ENCODE results near the gene EAF2.

DNA sequence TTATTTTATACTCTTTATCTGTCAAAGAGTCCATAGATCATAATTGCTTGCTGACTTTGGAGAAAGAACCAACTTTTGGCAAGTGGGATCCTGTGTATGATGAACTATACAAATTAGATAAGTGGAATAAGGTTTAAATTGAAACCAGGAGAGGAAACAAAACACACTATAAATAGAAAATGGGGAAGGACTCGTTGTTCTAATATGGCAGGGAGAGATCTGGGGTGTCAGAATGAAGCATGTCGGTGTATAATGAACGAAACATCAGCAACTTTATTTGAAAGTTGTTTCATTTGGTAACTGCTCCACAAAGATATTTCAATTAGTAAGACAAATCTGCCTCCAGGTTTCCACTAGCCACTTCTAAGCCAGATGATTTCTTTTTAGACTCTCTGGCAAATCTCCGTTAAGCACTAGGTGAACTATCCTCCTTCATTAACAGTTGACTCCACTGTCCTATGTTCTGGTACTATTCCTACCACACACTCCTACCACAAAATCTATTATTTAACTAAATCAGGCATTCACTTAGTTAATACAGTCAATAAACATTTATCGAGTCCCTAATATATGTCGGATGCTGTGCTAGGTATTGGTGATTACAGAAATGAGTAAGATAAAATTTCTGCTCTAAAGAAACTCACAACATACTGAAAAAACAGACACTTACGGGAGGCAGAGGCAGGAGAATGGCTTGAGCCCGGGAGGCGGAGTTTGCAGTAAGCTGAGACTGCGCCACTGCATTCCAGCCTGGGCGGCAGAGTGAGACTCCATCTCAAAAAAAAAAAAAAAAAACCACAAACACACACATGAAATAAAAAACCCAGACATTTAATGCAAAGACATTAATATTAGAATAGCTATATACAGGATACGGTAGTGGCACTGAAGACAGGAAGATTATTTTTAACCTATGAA is 79.3 kb downstream of the EAF2 start:
- no peak for TF ChIP-seq ZNF589 (CRISPR knock-in tag; conservative IDR thresholded peaks at IDR 0.05)
- no peak for TF ChIP-seq FOXA3 (CRISPR knock-in tag; IDR thresholded peaks at IDR 0.05)
- TF ChIP-seq, protein P1, sequence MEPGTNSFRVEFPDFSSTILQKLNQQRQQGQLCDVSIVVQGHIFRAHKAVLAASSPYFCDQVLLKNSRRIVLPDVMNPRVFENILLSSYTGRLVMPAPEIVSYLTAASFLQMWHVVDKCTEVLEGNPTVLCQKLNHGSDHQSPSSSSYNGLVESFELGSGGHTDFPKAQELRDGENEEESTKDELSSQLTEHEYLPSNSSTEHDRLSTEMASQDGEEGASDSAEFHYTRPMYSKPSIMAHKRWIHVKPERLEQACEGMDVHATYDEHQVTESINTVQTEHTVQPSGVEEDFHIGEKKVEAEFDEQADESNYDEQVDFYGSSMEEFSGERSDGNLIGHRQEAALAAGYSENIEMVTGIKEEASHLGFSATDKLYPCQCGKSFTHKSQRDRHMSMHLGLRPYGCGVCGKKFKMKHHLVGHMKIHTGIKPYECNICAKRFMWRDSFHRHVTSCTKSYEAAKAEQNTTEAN (CRISPR knock-in tag; conservative IDR thresholded peaks at IDR 0.05): no peak

Data from HepG2 (cell line).